NCI-H1417 (cell line): Measurements from ENCODE around the gene GPR108.
A peak's percentile ranks its signal among the peaks of the same experiment; 100 is the strongest.
"Not testable (repeated sequence)": the region's sequence is repeated elsewhere in the genome, so short reads cannot be mapped to it uniquely, and the experiment has no call there.

Source experiments
- DNase-seq, 3 experiments: peaks; one replicate each; lab custom pipeline; 2025; lab: John Stamatoyannopoulos, UW

GPR108 gene

GRCh38 chr19:6720369-6721137, 16.8 kb downstream of the GPR108 start, which contains the start of gene C3:
C3 (minus strand) TSS chr19:6720650; CDS start chr19:6720589, 61 bp downstream.
- no peak for DNase-seq

- no peak for DNase-seq
These were observed 17.4 kb downstream of the GPR108 start for GRCh38 chr19:6719992-6720368.

- no peak for DNase-seq
These were observed 17.9 kb downstream of the GPR108 start for GRCh38 chr19:6719540-6719861.

- DNase-seq = peak in 1 of 3 experiments; percentile 23
These were observed 18.4 kb downstream of the GPR108 start for GRCh38 chr19:6718741-6719539.

GRCh38 chr19:6718111-6718740, 19.2 kb downstream of the GPR108 start:
- no peak for DNase-seq

GRCh38 chr19:6717441-6717971, 19.9 kb downstream of the GPR108 start:
- DNase-seq = no peak

GRCh38 chr19:6717036-6717435, 20.3 kb downstream of the GPR108 start:
- no peak for DNase-seq

- DNase-seq = no peak
These were observed 20.8 kb downstream of the GPR108 start for GRCh38 chr19:6716610-6716970.

GRCh38 chr19:6714749-6715555, 22.4 kb downstream of the GPR108 start:
- DNase-seq = no peak

GRCh38 chr19:6713773-6714692, 23.3 kb downstream of the GPR108 start:
- no peak for DNase-seq

GRCh38 chr19:6712692-6713670, 24.4 kb downstream of the GPR108 start:
- DNase-seq = no peak

- DNase-seq = no peak
These were observed 25.1 kb downstream of the GPR108 start for GRCh38 chr19:6712231-6712630.

GRCh38 chr19:6711605-6712004, 25.8 kb downstream of the GPR108 start:
- no peak for DNase-seq

GRCh38 chr19:6711078-6711361, 26.4 kb downstream of the GPR108 start:
- no peak for DNase-seq

- no peak for DNase-seq
These were observed 26.9 kb downstream of the GPR108 start for GRCh38 chr19:6710273-6711077.

GRCh38 chr19:6709549-6709948, 27.8 kb downstream of the GPR108 start:
- DNase-seq = no peak

GRCh38 chr19:6708913-6709312, 28.5 kb downstream of the GPR108 start:
- not testable (repeated sequence) for DNase-seq

- no peak for DNase-seq
These were observed 29.0 kb downstream of the GPR108 start for GRCh38 chr19:6708346-6708745.

- DNase-seq = no peak
These were observed 29.7 kb downstream of the GPR108 start for GRCh38 chr19:6707658-6708018.
